K562 (cell line): ENCODE data around the gene PRM3. TPM values are rescaled to one million over a fixed set of nuclear protein-coding genes. Genes with fewer than 3 reads are reported as not detected.

ENCODE experiments used
- BCOR ChIP-seq: fragments of 450-650 bp; IDR thresholded peaks from 2 replicates; pipeline ENCODE4 v1.6.1; 2016
- CSDE1 ChIP-seq, 2 experiments: fragments of 450-650 bp; IDR thresholded peaks; 2 replicates each; pipeline ENCODE4 v1.6.1; 2016; ENCODE audit warnings: mild to moderate bottlenecking in 1 of 2
- PCBP2 ChIP-seq: fragments of 200-400 bp; formaldehyde crosslinking; IDR thresholded peaks from 2 replicates; pipeline ENCODE4 v1.6.1; 2018; ENCODE audit warnings: low read length, low read depth, mild to moderate bottlenecking, moderate library complexity; ENCODE audit not compliant: poor library complexity, severe bottlenecking
- STAT6 ChIP-seq: sonication (generic); formaldehyde crosslinking; IDR thresholded peaks from 2 replicates; pipeline ENCODE4 v1.8.1; 2023; ENCODE audit warnings: mild to moderate bottlenecking, missing genetic modification reagents
- ZMIZ1 ChIP-seq, 2 experiments: fragments of 150-350 bp in 1 of 2; IDR thresholded peaks; 2 replicates each; pipeline ENCODE4 v1.6.1; 2012 to 2016; ENCODE audit warnings: low read depth in 2 of 2, low read length in 2 of 2, mild to moderate bottlenecking in 1 of 2, moderate library complexity in 1 of 2
- ZNF143 ChIP-seq: sonication (generic); formaldehyde crosslinking; IDR thresholded peaks from 2 replicates; pipeline ENCODE4 v1.9.0; 2022; ENCODE audit warnings: mild to moderate bottlenecking, missing genetic modification reagents
- ZNF384 ChIP-seq: IDR thresholded peaks from 2 replicates; pipeline ENCODE4 v1.6.1; 2012; ENCODE audit warnings: low read depth, low read length, improper control_type of control experiment
- ZNF589 ChIP-seq: fragments of 200-800 bp; sonication (Bioruptor generic); IDR thresholded peaks from 2 replicates; pipeline ENCODE4 v1.6.1; 2016; ENCODE audit warnings: low read depth, missing genetic modification characterization, missing compliant biosample characterization
- polyA plus RNA-seq, 8 experiments: library from polyadenylated mRNA; depleted of rRNA in 4 of 8; stranded (reverse) in 5 of 8; unstranded in 3 of 8; fragments of >200 nt; fragmentation: Nextera tagmentation in 2 of 8; fragmentation: Illumina TruSeq in 1 of 8; extraction: Ambion mirVana in 2 of 8; extraction: Trizol in 1 of 8; gene quantifications; 2 replicates each; pipeline versions ENCODE4 v1.2.1 to v1.2.3, GENCODE V29; 2011 to 2014; ENCODE audit warnings: inconsistent platforms in 1 of 8, missing spikeins in 1 of 8
- total RNA-seq, 7 experiments: library from RNA; depleted of rRNA in 6 of 7; stranded (reverse); fragments of >200 nt in 6 of 7; fragmentation: Illumina TruSeq in 2 of 7; extraction: Trizol in 2 of 7; gene quantifications; 2 replicates each; pipeline versions ENCODE4 v1.2.1 to v1.2.3, GENCODE V29; 2011 to 2021; ENCODE audit warnings: low replicate concordance in 1 of 7
- TF ChIP-seq, protein P1 (sequence below), 2 experiments: fragments of 450-650 bp; formaldehyde crosslinking in 1 of 2; IDR thresholded peaks; 2 replicates each; pipeline versions ENCODE4 v1.4.0 to v1.6.1; 2014 to 2020; ENCODE audit warnings: mild to moderate bottlenecking in 2 of 2, borderline replicate concordance in 1 of 2, low read depth in 1 of 2
- TF ChIP-seq, protein P2 (sequence below): fragments of 450-650 bp; IDR thresholded peaks from 2 replicates; pipeline ENCODE4 v1.6.1; 2016

PRM3 gene
- total and polyA plus RNA-seq, 9 of the 15 experiments (the other 6 are each of a cell fraction or from before 2014, with no cell fraction given), result not detected

DNA sequence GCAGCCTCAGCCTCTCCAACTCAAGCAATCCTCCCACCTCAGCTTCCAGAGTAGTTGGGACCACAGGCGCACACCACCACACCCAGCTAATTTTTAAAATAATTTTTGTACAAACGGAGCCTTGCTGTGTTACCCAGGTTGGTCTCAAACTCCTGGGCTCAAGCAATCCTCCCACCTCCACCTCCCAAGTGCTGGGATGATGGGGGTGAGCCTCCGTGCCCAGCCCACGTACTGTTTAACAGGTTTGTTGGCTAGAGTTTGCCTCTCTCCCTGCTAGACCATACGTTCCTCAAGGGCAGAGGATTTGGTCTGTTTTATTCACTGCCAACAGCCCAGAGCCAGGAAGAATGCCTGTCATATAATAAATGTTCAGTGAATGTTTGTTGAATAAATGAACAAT is 44.0 kb downstream of the PRM3 start (continued):
- TF ChIP-seq, protein P1, sequence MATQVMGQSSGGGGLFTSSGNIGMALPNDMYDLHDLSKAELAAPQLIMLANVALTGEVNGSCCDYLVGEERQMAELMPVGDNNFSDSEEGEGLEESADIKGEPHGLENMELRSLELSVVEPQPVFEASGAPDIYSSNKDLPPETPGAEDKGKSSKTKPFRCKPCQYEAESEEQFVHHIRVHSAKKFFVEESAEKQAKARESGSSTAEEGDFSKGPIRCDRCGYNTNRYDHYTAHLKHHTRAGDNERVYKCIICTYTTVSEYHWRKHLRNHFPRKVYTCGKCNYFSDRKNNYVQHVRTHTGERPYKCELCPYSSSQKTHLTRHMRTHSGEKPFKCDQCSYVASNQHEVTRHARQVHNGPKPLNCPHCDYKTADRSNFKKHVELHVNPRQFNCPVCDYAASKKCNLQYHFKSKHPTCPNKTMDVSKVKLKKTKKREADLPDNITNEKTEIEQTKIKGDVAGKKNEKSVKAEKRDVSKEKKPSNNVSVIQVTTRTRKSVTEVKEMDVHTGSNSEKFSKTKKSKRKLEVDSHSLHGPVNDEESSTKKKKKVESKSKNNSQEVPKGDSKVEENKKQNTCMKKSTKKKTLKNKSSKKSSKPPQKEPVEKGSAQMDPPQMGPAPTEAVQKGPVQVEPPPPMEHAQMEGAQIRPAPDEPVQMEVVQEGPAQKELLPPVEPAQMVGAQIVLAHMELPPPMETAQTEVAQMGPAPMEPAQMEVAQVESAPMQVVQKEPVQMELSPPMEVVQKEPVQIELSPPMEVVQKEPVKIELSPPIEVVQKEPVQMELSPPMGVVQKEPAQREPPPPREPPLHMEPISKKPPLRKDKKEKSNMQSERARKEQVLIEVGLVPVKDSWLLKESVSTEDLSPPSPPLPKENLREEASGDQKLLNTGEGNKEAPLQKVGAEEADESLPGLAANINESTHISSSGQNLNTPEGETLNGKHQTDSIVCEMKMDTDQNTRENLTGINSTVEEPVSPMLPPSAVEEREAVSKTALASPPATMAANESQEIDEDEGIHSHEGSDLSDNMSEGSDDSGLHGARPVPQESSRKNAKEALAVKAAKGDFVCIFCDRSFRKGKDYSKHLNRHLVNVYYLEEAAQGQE (IDR thresholded peaks at IDR 0.05; ENCODE audit: borderline replicate concordance), result no peak
- TF ChIP-seq, protein P1 (CRISPR knock-in tag; IDR thresholded peaks at IDR 0.05; ENCODE audit: low read depth), result no peak
- no peak for TF ChIP-seq STAT6
- no peak for TF ChIP-seq ZNF384
- no peak for TF ChIP-seq CSDE1 (IDR thresholded peaks at IDR 0.05)
- TF ChIP-seq PCBP2, result no peak
- no peak for TF ChIP-seq ZNF143 (CRISPR knock-in tag)
- TF ChIP-seq, protein P2, sequence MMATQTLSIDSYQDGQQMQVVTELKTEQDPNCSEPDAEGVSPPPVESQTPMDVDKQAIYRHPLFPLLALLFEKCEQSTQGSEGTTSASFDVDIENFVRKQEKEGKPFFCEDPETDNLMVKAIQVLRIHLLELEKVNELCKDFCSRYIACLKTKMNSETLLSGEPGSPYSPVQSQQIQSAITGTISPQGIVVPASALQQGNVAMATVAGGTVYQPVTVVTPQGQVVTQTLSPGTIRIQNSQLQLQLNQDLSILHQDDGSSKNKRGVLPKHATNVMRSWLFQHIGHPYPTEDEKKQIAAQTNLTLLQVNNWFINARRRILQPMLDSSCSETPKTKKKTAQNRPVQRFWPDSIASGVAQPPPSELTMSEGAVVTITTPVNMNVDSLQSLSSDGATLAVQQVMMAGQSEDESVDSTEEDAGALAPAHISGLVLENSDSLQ, result no peak
- no peak for TF ChIP-seq ZNF589
- no peak for TF ChIP-seq ZMIZ1 (IDR thresholded peaks at IDR 0.05; ENCODE audit: low read depth in 2 of 2, low read length in 2 of 2)
- no peak for TF ChIP-seq BCOR
